ENCODE measurements around the gene CADM1. TPM values are rescaled to one million over a fixed set of nuclear protein-coding genes. Genes with fewer than 3 reads are reported as not detected.

The CADM1 gene
- total and polyA plus RNA-seq, 2 donors (not counting 3 experiments of a cell fraction or from before 2014, with no cell fraction given) = 0.52 to 2.6 TPM

DNA sequence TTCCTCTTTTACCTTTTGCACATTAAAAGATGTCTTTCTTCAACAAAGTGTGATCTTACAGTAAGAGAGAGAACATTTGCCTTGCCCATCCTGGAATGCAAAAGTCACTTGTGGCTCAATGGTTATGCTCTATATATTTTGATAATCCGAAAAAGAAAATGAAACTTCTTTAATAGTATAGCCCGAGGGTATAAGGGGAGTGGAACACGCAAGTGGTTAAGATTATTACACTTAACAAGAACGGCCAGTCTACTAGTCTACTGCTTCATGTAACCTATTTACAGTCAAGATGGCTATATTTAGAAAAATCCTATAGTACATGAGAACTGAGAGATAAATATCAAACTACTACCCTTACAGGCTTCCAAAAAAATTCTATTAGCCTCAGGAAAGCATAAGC is 86.1 kb downstream of the CADM1 start:
- Histone ChIP-seq H3K27me3 (ENCODE audit: control insufficient read depth in 2 of 2, insufficient read depth in 2 of 2, low read length in 2 of 2) (no peaks in the 10 kb centered on the region), H3K79me2 (ENCODE audit: control insufficient read depth, insufficient read depth, low read length) (no peaks in the 10 kb centered on the region), H4K20me1 (replicated peaks; ENCODE audit: control insufficient read depth, extremely low read depth, insufficient read depth, low read length) (no peaks in the 10 kb centered on the region), H2AFZ (ENCODE audit: low read depth, low read length) (no peak overlapping the region), H3K9ac (replicated peaks; ENCODE audit: extremely low read depth, insufficient read depth, low read length) (no peak overlapping the region), H3K4me1 (ENCODE audit: control insufficient read depth, extremely low read depth, insufficient read depth, low read length) (no peaks in the 10 kb centered on the region), H3K4me2 (ENCODE audit: insufficient read depth, low read length) (no peak overlapping the region), H3K9me1 (replicated peaks; ENCODE audit: control insufficient read depth, extremely low read depth, insufficient read depth, low read length) (no peaks in the 10 kb centered on the region), H3K27ac (ENCODE audit: insufficient read depth, low read depth, low read length) (no peak overlapping the region), H3K9me3 (replicated peaks; ENCODE audit: control insufficient read depth, insufficient read depth, low read length) (no peaks in the 10 kb centered on the region), H3K4me3 (replicated peaks in 1 of 3; ENCODE audit: insufficient read depth in 1 of 3, low read depth in 1 of 3, low read length in 3 of 3) (no peak overlapping the region), H3K36me3 (ENCODE audit: control insufficient read depth in 2 of 2, extremely low read depth in 1 of 2, insufficient read depth in 2 of 2, low read length in 2 of 2) (no peaks in the 10 kb centered on the region)
- TF ChIP-seq FOS (IDR thresholded peaks at IDR 0.05; ENCODE audit: borderline replicate concordance, insufficient read depth, low read length) = no peak
- TF ChIP-seq MYC (IDR thresholded peaks at IDR 0.05; ENCODE audit: low read depth, low read length) = no peak
- TF ChIP-seq POLR2A (IDR thresholded peaks at IDR 0.05; ENCODE audit: low read depth, low read length) = no peak
- TF ChIP-seq EZH2 (IDR thresholded peaks at IDR 0.05; ENCODE audit: borderline replicate concordance, low read depth, low read length, severe bottlenecking) = no peak
- CTCF ChIA-PET = no interaction called here
- intact Hi-C loops (cut with micrococcal nuclease) = no loop called here
- BruUV-seq (replicated peaks) = no TSS peak
- dilution Hi-C loops (cut with MboI; ENCODE audit: extremely low pct_ligation_motif_present, low sequenced_read_pairs) = no loop called here
- FAIRE-seq (no peak), DNase-seq (ENCODE audit: low read depth, low spot score) (no peak)
- POLR2A ChIA-PET = no interaction called here

DNA sequence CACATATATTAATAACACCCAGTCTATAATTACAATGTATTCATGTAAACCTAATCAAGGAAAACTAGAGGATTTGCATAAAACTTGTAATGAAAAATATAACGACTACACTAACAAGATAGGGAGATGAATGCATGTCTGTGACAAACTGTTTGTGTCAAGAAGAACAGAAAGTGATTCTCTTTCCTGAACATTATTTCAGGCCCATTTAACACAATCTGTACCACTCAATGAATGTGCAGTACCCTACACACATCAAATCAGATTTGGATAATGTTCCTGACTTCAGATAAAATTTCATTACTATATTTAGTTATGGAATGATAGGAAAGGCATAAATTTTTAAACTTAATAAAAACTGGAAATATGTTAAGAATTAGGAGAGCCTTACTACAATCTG is 93.1 kb downstream of the CADM1 start:
- H2AFZ ChIP-seq (ENCODE audit: low read depth, low read length) = no peak overlapping the region
- no peaks in the 10 kb centered on the region for H3K9me3 ChIP-seq (replicated peaks; ENCODE audit: control insufficient read depth, insufficient read depth, low read length)
- no peaks in the 10 kb centered on the region for H3K4me1 ChIP-seq (ENCODE audit: control insufficient read depth, extremely low read depth, insufficient read depth, low read length)
- no peaks in the 10 kb centered on the region for H3K36me3 ChIP-seq (ENCODE audit: control insufficient read depth in 2 of 2, extremely low read depth in 1 of 2, insufficient read depth in 2 of 2, low read length in 2 of 2)
- CTCF ChIA-PET = no interaction called here
- H3K79me2 ChIP-seq (ENCODE audit: control insufficient read depth, insufficient read depth, low read length) = no peaks in the 10 kb centered on the region
- H3K27ac ChIP-seq (ENCODE audit: insufficient read depth, low read depth, low read length) = no peak overlapping the region
- no peaks in the 10 kb centered on the region for H4K20me1 ChIP-seq (replicated peaks; ENCODE audit: control insufficient read depth, extremely low read depth, insufficient read depth, low read length)
- FAIRE-seq = no peak
- intact Hi-C loops (cut with micrococcal nuclease) (no loop called here), dilution Hi-C loops (cut with MboI; ENCODE audit: extremely low pct_ligation_motif_present, low sequenced_read_pairs) (no loop called here)
- BruUV-seq (replicated peaks) = no TSS peak
- H3K9me1 ChIP-seq (replicated peaks; ENCODE audit: control insufficient read depth, extremely low read depth, insufficient read depth, low read length) = no peaks in the 10 kb centered on the region
- H3K27me3 ChIP-seq (ENCODE audit: control insufficient read depth in 2 of 2, insufficient read depth in 2 of 2, low read length in 2 of 2) = no peaks in the 10 kb centered on the region
- DNase-seq (ENCODE audit: low read depth, low spot score) = no peak
- POLR2A ChIA-PET = no interaction called here
- no peak overlapping the region for H3K4me2 ChIP-seq (ENCODE audit: insufficient read depth, low read length)
- TF ChIP-seq GATA2 (IDR thresholded peaks at IDR 0.05; ENCODE audit: insufficient read depth, insufficient read length, low read depth, low read length) (no peak), POLR2A (IDR thresholded peaks at IDR 0.05; ENCODE audit: low read depth, low read length) (no peak), FOS (IDR thresholded peaks at IDR 0.05; ENCODE audit: borderline replicate concordance, insufficient read depth, low read length) (no peak)
- H3K9ac ChIP-seq (replicated peaks; ENCODE audit: extremely low read depth, insufficient read depth, low read length) = no peak overlapping the region
- H3K4me3 ChIP-seq (replicated peaks in 1 of 3; ENCODE audit: insufficient read depth in 1 of 3, low read depth in 1 of 3, low read length in 3 of 3) = no peak overlapping the region
